GM19099 (cell line): Measurements from ENCODE around the gene PACSIN3.

Experiments
- POLR2A ChIP-seq: IDR thresholded peaks from 3 replicates; pipeline ENCODE4 v1.6.1; 2011; ENCODE audit warnings: low read depth; ENCODE audit not compliant: insufficient read length; ENCODE audit errors: extremely low read depth

Gene PACSIN3

GRCh38 chr11:47186076-47186699 is at the start of gene PACSIN3:
Gene PACSIN3 (minus strand): TSS chr11:47186434. CDS start chr11:47182727, 3,707 bp downstream.
- no peak for TF ChIP-seq POLR2A

DNA sequence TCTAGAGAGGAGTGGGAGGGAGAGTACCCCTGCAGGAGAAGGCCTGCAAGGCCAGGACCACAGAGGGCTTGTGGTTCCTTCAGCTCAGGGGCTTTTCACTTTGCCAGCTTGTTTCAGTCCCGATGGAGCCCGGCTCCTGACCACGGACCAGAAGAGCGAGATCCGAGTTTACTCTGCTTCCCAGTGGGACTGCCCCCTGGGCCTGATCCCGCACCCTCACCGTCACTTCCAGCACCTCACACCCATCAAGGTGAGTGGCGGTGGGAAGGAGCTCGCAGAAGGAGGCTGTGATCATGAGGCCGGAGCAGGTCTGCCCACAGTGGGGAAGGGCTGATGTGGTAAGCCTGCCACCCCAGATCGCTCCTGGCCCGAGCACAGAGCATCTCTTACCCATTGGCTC is 48.9 kb upstream of the PACSIN3 start:
- TF ChIP-seq POLR2A = no peak

GRCh38 chr11:47234669-47235100 is 48.5 kb upstream of the PACSIN3 start:
- TF ChIP-seq POLR2A = no peak

GRCh38 chr11:47233989-47234668 is 47.9 kb upstream of the PACSIN3 start:
- TF ChIP-seq POLR2A = no peak

- no peak for TF ChIP-seq POLR2A
These were observed 46.8 kb upstream of the PACSIN3 start for GRCh38 chr11:47233051-47233450.

DNA sequence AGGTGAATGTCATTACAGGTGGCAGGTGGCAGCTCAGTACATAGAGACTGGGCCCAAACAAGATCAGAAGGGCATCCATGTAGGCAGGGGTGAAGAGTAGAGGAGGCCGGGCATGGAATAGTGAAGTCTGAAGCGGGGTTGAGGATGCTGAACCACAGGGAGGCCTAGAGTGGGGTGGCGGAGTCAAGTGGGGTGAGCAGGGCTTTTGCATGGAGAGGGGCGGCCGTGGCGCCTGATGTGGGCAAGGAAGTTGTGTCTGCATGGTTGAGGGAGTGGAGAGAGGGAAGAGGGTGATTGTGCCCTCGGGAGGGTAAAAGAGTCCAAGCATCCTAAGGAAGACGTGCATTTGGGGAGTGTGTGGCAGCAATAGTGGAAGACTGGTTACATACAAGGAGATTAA is 42.9 kb upstream of the PACSIN3 start:
- no peak for TF ChIP-seq POLR2A

DNA sequence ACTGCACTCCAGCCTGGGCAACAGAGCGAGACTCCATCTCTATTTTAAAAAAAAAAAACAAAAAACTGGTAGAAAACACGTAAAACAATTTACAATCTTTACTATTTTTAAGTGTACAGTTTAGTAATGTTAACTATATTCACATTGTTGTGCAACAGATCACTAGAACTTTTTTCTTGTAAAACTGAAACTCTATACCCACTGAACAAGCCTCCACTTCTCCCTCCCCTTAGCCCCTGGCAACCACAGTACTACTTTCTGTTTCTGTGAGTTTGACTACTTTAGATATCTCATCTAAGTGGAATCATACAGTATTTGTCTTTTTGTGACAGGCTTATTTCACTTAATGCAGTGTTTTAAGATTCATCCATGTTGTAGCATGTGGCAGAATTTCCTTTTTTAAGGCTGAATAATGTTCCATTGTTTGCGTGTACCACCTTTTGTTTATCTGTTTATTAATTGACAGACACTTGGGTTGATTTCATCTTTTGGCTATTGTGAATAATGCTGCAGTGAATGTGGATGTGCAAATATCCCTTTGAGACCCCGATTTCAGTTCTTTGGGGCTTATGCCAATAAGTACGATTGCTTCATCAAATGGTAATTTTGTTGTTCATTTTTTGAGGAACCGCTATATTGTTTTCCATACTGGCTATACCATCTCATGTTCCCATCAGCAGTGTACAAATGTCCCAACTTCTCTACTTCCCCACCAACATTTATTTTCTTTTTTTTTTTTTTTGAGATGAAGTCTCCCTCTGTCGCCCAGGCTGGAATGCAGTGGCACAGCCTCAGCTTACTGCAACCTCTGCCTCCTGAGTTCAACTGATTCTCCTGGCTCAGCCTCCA is 39.5 kb upstream of the PACSIN3 start:
- TF ChIP-seq POLR2A = no peak

DNA sequence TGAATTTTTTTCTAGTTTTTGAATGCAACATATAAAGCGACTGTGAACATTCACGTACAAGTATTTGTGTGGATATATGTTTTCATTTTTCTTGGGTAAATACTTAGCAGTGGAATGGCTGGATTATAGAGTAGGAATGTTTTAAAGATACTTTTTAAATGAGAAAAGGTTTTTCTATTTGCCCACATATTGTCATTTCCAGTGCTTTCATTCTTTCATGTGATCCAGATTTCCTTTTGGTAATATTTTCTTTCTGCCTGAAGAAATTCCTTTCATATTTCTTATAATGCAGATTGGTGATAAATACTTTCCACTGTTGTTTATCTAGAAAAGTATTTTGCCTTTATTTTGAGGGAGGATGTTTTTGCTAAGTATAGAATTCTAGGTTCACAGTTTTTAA is 36.5 kb upstream of the PACSIN3 start:
- TF ChIP-seq POLR2A = no peak

- no peak for TF ChIP-seq POLR2A
These were observed 34.2 kb upstream of the PACSIN3 start for GRCh38 chr11:47220401-47220821.

DNA sequence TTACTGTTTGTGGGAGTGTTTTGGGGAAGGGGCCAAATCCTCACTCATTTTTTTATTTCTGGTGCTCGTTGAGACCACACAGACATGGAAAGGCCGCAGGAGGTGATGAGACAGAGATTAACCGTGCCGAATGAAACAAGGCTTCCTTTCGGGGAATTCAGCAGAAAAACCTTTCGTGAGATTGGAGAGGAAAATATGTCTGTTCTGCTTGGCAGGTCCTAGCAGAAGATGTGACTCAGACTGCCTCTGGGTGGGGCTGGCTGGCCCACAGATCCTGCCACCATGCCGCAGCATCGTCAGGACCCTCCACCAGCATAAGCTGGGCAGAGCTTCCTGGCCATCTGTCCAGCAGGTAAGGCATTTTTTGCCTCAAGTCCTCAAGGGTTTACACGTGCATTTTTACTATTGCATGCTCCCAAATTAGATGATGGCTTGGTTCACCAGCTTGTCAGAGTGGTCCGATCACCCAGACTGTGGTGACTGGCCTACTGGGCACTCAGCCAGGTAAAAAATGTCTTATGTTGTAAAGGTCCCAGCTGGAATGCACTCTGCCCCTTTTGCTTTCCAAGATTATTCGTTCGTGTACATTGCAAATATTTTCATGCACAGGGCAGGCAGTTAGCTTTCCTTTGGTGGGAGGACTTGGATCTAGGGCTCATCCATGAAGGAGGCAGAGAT is 30.0 kb upstream of the PACSIN3 start:
- peak; percentile 16 for TF ChIP-seq POLR2A

GRCh38 chr11:47215366-47215910 is 29.2 kb upstream of the PACSIN3 start:
- TF ChIP-seq POLR2A = no peak

DNA sequence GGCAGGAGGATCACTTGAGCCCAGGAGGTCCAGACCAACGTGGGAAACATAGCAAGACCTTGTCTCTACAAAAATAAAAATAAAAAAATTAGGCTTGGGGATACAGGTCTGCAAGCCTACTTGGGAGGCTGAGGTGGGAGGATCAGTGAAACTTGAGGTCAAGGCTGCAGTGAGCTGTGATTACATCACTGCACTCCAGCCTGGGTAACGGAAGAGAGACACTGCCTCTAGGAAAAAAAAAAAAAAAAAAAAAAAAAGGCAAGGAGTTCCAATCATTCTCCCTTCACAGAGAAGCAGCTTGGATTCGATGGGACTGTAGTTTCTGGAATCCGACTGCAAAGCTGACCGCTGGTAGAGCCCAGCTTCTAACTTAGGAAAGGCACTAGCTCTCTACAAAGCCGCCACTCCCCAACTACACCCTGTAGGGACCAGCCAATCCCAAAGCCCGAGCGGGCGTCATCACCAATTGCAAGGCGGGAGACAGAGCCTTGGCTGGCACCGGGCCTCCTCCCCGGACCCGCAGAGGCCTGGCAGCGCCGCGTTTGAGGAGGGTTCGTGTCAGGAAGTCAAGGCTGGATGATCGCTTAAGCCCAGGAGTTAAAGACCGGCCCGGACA is 27.8 kb upstream of the PACSIN3 start:
- TF ChIP-seq POLR2A = peak; percentile 69

DNA sequence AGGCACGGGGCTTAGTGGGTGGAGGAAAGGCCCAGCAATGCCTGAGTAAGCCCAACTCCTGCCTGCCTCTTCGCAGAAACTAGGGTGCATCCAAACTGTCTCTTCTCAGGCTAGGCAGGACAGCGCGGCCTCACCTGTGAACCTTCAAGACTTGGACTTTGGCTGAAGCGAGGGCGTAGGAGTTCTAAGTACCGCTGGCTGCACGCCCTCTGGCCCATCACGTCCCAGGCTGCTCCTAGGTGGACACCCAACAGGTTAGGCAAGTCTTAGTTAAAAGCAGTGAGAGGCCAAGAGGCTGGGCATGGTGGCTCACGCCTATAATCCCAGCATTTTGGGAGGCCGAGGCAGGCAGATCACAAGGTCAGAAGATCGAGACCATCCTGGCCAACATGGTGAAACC is 26.7 kb upstream of the PACSIN3 start:
- no peak for TF ChIP-seq POLR2A

GRCh38 chr11:47208628-47209027 is 22.4 kb upstream of the PACSIN3 start:
- TF ChIP-seq POLR2A = no peak

DNA sequence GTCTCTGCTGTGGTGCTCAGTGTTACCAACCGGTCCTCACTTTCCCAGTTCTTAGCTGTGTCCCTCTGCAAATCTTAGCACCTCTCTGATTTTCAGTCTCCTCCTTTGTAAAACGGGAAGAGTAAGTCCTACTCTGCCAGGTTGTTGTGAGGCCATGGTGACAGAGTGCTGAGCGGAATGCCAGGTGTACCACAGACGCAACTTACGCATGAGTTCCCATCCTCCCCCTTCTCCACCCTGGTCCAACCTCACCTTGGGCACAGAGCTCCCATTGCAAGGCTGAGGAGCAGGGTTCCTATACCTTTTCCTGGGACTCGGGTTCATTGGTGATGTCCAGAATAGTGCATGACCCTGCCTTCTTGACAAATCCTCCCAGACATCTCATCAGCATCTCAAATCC is 21.2 kb upstream of the PACSIN3 start:
- no peak for TF ChIP-seq POLR2A

DNA sequence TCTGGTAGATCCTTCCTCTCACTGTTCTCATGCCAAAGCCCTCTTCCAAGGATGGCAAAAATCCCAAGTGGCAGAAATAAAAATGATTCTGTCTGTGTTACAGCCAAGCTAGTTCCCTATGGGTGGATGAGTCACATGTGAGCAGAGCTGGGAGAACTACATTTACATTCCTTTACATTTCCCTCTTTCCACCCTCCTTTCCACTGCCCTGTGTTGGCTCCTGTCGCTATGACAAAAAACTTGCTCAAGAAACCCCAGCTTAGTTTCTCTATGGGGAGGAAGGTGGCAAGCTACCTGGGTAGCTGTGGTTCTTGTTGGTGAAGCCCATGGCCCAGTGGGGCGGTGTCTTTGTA is 18.4 kb upstream of the PACSIN3 start:
- no peak for TF ChIP-seq POLR2A
